Neutrophil (primary cell): ENCODE data around the gene CCDC195.

ENCODE experiments used
- H3K27ac ChIP-seq: fragments of 200-600 bp; sonication (generic); 2 replicates; pipeline ENCODE4 v1.5.1; 2016; ENCODE audit warnings: mild to moderate bottlenecking, moderate library complexity
- H3K27me3 ChIP-seq: fragments of 200-600 bp; sonication (generic); 2 replicates; pipeline ENCODE4 v1.6.0; 2016; ENCODE audit warnings: mild to moderate bottlenecking
- H3K36me3 ChIP-seq: fragments of 200-600 bp; sonication (generic); 2 replicates; pipeline ENCODE4 v1.5.1; 2017
- H3K4me1 ChIP-seq, 2 experiments: fragments of 200-600 bp in 1 of 2; sonication (generic) in 1 of 2; 1 replicate in 1 of 2; 2 replicates in 1 of 2; pipeline versions ENCODE4 v1.5.1 to v1.6.1; 2013 to 2016; ENCODE audit warnings: low read depth in 1 of 2, low read length in 1 of 2, mild to moderate bottlenecking in 1 of 2, moderate library complexity in 1 of 2; ENCODE audit not compliant: control insufficient read depth in 1 of 2, insufficient read depth in 1 of 2
- H3K4me3 ChIP-seq, 2 experiments: fragments of 200-600 bp in 1 of 2; sonication (generic) in 1 of 2; 1 replicate in 1 of 2; 2 replicates in 1 of 2; pipeline ENCODE4 v1.5.1; 2013 to 2016; ENCODE audit warnings: low read depth in 1 of 2, low read length in 1 of 2, mild to moderate bottlenecking in 1 of 2, moderate library complexity in 1 of 2
- H3K9me3 ChIP-seq: fragments of 200-600 bp; sonication (generic); 2 replicates; pipeline ENCODE4 v1.5.1; 2016
- TF ChIP-seq, protein P1 (sequence below): fragments of 200-600 bp; sonication (generic); IDR thresholded peaks from 2 replicates; pipeline ENCODE4 v1.5.1; 2016; ENCODE audit warnings: antibody characterized with exemption

Gene CCDC195

DNA sequence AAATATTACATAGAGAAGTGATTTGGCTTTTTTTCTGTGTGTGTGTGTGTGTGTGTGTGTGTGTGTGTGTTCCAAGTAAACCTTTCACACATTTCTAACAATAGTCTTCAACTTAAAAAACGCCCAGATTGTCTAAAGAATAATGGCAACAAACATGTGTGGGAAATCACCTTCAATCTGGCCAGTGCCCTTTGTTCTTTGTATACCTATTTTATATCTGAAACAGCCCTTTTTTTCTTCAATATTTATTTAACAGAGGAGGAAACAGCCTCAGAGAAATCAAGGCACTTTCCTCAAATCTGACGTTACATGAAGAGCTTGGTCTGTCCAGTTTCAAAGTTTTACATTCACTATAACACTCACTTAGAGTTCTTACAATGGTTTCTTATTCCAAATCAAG is 25.3 kb downstream of the CCDC195 start:
- TF ChIP-seq, protein P1, sequence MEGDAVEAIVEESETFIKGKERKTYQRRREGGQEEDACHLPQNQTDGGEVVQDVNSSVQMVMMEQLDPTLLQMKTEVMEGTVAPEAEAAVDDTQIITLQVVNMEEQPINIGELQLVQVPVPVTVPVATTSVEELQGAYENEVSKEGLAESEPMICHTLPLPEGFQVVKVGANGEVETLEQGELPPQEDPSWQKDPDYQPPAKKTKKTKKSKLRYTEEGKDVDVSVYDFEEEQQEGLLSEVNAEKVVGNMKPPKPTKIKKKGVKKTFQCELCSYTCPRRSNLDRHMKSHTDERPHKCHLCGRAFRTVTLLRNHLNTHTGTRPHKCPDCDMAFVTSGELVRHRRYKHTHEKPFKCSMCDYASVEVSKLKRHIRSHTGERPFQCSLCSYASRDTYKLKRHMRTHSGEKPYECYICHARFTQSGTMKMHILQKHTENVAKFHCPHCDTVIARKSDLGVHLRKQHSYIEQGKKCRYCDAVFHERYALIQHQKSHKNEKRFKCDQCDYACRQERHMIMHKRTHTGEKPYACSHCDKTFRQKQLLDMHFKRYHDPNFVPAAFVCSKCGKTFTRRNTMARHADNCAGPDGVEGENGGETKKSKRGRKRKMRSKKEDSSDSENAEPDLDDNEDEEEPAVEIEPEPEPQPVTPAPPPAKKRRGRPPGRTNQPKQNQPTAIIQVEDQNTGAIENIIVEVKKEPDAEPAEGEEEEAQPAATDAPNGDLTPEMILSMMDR = no peak
- H3K27ac ChIP-seq = no peak overlapping the region
- no peaks in the 10 kb centered on the region for H3K36me3 ChIP-seq
- no peaks in the 10 kb centered on the region for H3K9me3 ChIP-seq
- H3K27me3 ChIP-seq = no peaks in the 10 kb centered on the region
- H3K4me1 ChIP-seq = no peaks in the 10 kb centered on the region
- no peak overlapping the region for H3K4me3 ChIP-seq

DNA sequence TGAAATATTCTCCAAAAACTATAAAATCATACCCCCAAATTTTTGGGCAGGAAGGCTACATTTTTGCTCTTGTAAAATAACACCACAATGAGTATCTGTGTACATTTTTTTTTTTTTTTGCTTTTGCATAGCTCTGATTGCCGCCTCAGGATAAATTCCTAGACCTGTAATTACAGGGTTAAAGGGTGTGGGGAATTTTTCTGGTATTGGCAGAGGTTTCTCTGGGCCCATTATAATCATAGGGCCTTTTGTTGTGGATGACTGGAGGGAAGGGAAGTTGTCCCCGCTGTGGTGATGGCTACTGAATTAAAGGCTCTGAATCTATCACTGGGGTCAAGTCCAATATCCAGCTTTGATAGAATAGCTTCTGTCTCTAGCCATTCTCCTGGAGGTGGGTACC is 26.6 kb downstream of the CCDC195 start:
- Histone ChIP-seq H3K36me3 (no peaks in the 10 kb centered on the region), H3K9me3 (no peaks in the 10 kb centered on the region), H3K27ac (no peak overlapping the region), H3K4me3 (no peak overlapping the region), H3K27me3 (no peaks in the 10 kb centered on the region), H3K4me1 (no peaks in the 10 kb centered on the region)
- TF ChIP-seq, protein P1 = no peak

DNA sequence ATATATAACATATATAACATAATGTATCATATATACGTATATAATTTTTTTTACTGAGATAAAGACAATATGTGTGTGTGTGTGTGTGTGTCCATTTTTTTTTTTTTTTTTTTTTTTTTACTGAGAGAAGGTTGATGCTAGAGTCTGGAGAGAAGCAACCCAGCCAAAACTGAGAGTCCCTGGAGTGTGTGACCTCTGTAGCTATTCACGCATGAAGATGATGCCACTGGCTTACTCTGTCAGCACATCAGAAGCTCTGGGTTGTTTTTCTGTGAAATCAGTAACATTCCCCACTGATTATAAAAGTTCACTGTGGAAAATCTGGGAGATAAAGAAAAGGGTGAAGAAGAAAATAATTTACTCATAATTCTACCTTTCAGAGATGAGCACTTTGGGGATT is 27.2 kb downstream of the CCDC195 start:
- Histone ChIP-seq H3K4me3 (no peak overlapping the region), H3K4me1 (no peaks in the 10 kb centered on the region), H3K9me3 (no peaks in the 10 kb centered on the region), H3K27ac (no peak overlapping the region), H3K27me3 (no peaks in the 10 kb centered on the region), H3K36me3 (no peaks in the 10 kb centered on the region)
- TF ChIP-seq, protein P1 = no peak

DNA sequence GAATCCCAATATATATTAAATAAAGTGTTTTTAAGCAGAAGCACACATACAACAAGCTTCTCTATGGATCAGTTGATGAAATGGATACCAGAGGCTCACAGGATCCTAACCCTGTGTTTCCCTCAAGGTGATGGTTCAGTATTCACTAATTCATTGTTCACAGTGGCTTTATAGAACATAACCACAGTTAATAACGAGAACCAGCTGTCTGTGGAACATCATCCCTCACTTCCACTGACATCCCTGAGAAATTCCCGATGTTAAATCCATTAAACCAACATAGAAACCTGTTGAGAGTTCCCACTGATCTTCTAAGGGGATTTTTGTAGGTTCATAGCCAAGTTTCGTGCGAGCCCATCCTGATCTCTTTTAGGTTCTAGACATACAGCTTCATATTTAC is 29.0 kb downstream of the CCDC195 start:
- H3K4me3 ChIP-seq = no peak overlapping the region
- TF ChIP-seq, protein P1 = no peak
- no peaks in the 10 kb centered on the region for H3K27me3 ChIP-seq
- no peaks in the 10 kb centered on the region for H3K36me3 ChIP-seq
- H3K9me3 ChIP-seq = no peaks in the 10 kb centered on the region
- H3K4me1 ChIP-seq = no peaks in the 10 kb centered on the region
- H3K27ac ChIP-seq = no peak overlapping the region

DNA sequence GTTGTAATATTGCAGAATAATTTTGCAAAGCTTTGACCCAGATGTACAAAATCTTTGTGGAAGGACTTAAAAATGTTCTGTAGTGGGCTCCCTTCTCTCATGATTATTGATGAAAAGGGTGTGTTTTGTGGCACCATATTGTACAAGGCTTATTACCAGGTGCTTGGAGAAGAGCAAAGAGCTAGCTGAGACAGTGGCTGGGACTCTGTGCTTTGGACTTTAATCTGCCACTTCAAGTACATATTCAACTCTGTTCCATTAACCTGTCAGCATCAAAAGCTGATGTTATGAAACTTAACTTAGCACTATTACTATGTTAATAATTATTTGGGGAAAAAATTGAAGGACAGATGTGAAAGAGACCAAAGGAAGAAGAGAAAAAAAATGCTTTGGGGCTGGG is 31.0 kb downstream of the CCDC195 start:
- H3K36me3 ChIP-seq = no peaks in the 10 kb centered on the region
- no peaks in the 10 kb centered on the region for H3K27me3 ChIP-seq
- no peak overlapping the region for H3K27ac ChIP-seq
- no peaks in the 10 kb centered on the region for H3K4me1 ChIP-seq
- no peaks in the 10 kb centered on the region for H3K9me3 ChIP-seq
- no peak overlapping the region for H3K4me3 ChIP-seq
- TF ChIP-seq, protein P1 = no peak

DNA sequence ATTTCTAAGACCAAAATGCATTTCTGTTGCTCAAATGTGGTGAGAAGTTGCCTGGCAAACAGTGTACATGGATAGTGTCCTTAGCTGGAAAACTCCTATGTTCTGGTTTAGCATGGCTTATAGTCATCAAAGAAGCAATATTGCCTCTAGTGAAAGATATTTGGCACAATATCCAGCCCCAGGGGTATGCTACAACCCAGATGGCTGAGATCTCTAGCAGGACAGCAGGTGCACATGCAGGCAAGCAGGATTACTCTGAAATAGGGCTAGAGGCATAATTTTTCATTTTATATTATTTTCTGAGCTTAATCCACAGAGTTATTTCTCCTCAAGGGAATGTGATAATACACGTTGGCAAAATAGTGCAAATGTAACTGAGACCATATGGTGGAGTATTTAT is 34.0 kb downstream of the CCDC195 start:
- Histone ChIP-seq H3K9me3 (no peaks in the 10 kb centered on the region), H3K4me3 (no peak overlapping the region), H3K4me1 (no peaks in the 10 kb centered on the region), H3K27me3 (no peaks in the 10 kb centered on the region), H3K36me3 (no peaks in the 10 kb centered on the region), H3K27ac (no peak overlapping the region)
- TF ChIP-seq, protein P1 = no peak
